PFSK-1 (cell line): ENCODE data around the gene DMAC1. TPM values are rescaled to one million over a fixed set of nuclear protein-coding genes. Genes with fewer than 3 reads are reported as not detected.

ENCODE experiments used
- FOXP2 ChIP-seq: optimal IDR thresholded peaks from 2 replicates; pipeline ENCODE3; 2011; ENCODE audit warnings: borderline replicate concordance, control low read depth, inconsistent platforms; ENCODE audit not compliant: insufficient read depth; ENCODE audit errors: extremely low read length, extremely low read depth
- POLR2AphosphoS5 ChIP-seq: IDR thresholded peaks from 2 replicates; pipeline ENCODE4 v1.6.1; 2012; ENCODE audit warnings: low read depth, mild to moderate bottlenecking, control low read depth, low read length, moderate library complexity
- REST ChIP-seq, 2 experiments: IDR thresholded peaks; 2 replicates each; pipeline versions ENCODE4 v1.6.1 to v1.8.0; 2011 to 2012; ENCODE audit warnings: low read depth in 2 of 2, low read length in 2 of 2, control low read depth in 1 of 2, inconsistent platforms in 1 of 2, mild to moderate bottlenecking in 1 of 2, moderate library complexity in 1 of 2; ENCODE audit not compliant: insufficient read depth in 1 of 2
- SIN3A ChIP-seq: IDR thresholded peaks from 2 replicates; pipeline ENCODE4 v1.6.1; 2012; ENCODE audit warnings: mild to moderate bottlenecking, low read length, moderate library complexity, borderline replicate concordance; ENCODE audit not compliant: insufficient read depth
- TAF1 ChIP-seq: IDR thresholded peaks from 2 replicates; pipeline ENCODE4 v1.6.1; 2012; ENCODE audit warnings: low read length, control low read depth, borderline replicate concordance; ENCODE audit not compliant: insufficient read depth
- polyA plus RNA-seq: library from polyadenylated mRNA; unstranded; fragments of >200 nt; gene quantifications from one replicate; pipeline ENCODE4 v1.2.1, GENCODE V29; 2012; ENCODE audit warnings: low read depth, missing spikeins; ENCODE audit not compliant: insufficient read length

The DMAC1 gene
- 43.1 TPM for polyA plus RNA-seq

- no peak for TF ChIP-seq REST (IDR thresholded peaks at IDR 0.05; ENCODE audit: insufficient read depth in 1 of 2, low read depth in 2 of 2, low read length in 2 of 2)
- TF ChIP-seq SIN3A, result 0 out of 2 replicates have a peak, but pooled peaks have one; percentile 26
- peak; percentile 78 for TF ChIP-seq POLR2AphosphoS5
- TF ChIP-seq TAF1, result peak; percentile 81; the same call in 1 of the 2 replicates
Measured at GRCh38 chr9:7799234-7799943, at the start of gene DMAC1. Gene DMAC1, minus strand, starts transcription at chr9:7799778. Its CDS starts 44 bp downstream, at chr9:7799734.

GRCh38 chr9:7849362-7849761 lies 49.8 kb upstream of the DMAC1 start:
- TF ChIP-seq TAF1, result no peak
- no peak for TF ChIP-seq SIN3A
- TF ChIP-seq FOXP2, result no peak
- TF ChIP-seq REST (IDR thresholded peaks at IDR 0.05; ENCODE audit: insufficient read depth in 1 of 2, low read depth in 2 of 2, low read length in 2 of 2), result no peak
- no peak for TF ChIP-seq POLR2AphosphoS5

DNA sequence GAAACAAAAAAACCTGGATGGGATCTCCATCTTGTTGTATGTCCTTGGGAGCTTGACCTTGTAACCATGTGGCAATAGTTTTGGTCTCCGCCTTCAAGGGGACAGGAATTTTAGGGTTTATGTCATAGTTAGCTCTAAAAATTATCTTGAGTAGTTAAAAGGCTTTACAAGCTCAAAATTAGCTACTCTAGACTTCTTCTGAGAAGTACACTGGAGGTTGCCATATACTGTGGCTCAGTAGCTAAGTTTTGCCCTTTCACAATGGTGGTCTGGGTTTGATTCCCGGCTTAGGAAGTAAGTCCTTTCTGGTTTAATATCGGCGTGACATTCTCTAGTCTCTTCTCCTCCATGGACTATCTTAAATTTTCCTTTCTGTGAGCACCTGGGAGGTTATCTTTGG lies 48.9 kb upstream of the DMAC1 start:
- TF ChIP-seq POLR2AphosphoS5 (no peak), REST (IDR thresholded peaks at IDR 0.05; ENCODE audit: insufficient read depth in 1 of 2, low read depth in 2 of 2, low read length in 2 of 2) (no peak), SIN3A (no peak), TAF1 (no peak), FOXP2 (no peak)

- TF ChIP-seq SIN3A, result no peak
- TF ChIP-seq REST (IDR thresholded peaks at IDR 0.05; ENCODE audit: insufficient read depth in 1 of 2, low read depth in 2 of 2, low read length in 2 of 2), result no peak
- no peak for TF ChIP-seq POLR2AphosphoS5
- no peak for TF ChIP-seq TAF1
- no peak for TF ChIP-seq FOXP2
Measured at GRCh38 chr9:7844242-7844641, 44.7 kb upstream of the DMAC1 start.

GRCh38 chr9:7841831-7842230 lies 42.3 kb upstream of the DMAC1 start:
- TF ChIP-seq TAF1, result no peak
- TF ChIP-seq POLR2AphosphoS5, result no peak
- no peak for TF ChIP-seq FOXP2
- no peak for TF ChIP-seq SIN3A
- no peak for TF ChIP-seq REST (IDR thresholded peaks at IDR 0.05; ENCODE audit: insufficient read depth in 1 of 2, low read depth in 2 of 2, low read length in 2 of 2)
